Stimulated activated CD8-positive, alpha-beta memory T cell treated with anti-CD3 and anti-CD28 coated beads, Interleukin-7, amount 100 ng/mL, for 4 hours (primary cell): ENCODE results near the gene HIVEP1.

Source experiments
- DNase-seq, 2 donors: peaks; one replicate each; pipeline ENCODE4 v3.0.0-alpha.2; 2020; ENCODE audit warnings: low read depth in 2 of 2

The HIVEP1 gene

DNA sequence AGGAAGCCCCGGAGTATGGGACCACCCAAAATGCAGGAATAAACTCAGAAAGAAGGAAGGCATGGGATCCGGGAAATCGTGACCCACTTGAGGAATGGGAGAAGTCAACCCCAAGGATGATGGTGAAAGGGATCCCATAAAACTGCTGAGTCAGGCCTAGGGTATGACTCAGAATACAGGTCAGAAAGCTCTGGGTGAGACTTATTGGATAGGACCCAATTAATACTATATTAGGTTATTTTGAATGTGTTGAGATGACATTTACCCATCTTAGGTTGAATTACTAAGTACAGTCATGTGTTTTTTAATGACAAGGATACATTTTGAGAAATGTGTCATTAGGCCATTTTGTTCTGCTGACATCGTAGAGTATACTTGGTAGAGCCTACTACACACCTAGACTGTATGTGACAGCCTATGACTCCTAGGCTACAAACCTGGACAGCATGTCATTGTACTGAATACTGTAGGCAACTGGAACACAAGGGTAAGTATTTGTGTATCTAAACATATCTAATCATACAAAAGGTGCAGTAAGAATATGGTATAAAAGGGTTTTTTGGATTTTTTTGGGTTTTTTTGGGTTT lies 17.1 kb upstream of the HIVEP1 start:
- DNase-seq: no peak

DNA sequence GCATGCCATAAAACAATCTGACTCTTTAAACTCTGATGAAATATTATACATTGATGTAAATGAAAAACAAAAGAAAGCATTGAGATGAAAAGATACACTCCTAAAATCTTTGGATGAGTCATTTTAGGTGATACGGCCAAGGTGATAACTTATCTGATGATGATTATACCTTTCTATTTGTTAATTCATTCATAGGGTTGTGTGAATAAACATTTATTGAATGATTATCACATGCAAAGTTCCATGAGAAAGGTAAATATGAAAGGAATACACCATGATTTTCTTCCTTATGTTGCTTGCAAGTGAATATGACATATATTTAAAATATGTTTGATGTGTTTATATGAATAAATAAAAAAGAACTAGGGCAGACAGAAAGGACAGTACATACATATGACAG lies 15.4 kb upstream of the HIVEP1 start:
- no peak for DNase-seq

DNA sequence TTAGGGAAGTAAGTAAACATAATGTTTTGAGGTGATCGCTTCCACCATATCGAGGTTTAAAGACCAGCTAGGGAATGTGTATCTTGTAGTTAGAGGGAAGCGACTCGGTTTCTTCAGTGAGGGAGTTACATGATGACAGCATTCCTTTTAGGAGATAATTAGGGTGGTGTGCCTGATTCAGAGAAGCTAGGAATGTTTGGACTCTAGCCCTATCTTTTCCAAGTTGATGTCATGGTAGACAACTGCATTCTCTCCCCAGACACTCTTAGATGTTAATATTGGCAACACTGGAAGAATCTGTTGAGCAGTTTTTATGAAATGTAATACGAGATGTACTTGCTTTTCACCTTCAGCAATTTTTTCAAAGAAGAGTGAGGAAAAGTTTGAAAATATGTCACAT lies 12.9 kb upstream of the HIVEP1 start:
- DNase-seq: no peak

DNA sequence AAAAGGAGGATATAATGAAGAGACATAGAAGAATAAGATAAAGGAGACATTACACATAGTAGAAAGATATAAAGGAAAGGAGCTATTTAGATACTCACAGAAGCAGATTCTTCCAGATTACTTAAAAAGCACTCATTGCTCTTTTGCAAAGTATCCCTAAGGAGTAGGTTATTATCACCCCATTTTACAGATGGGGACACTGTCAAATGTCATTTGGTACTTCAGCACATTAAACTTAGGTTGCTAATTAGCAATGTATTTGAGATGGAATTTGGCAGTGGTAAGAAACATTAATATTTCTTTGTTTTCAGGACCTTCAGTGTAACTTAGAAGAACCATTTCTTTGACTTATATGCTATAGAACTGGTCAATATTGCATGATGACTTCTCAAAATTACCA lies 11.9 kb upstream of the HIVEP1 start:
- DNase-seq: no peak

DNA sequence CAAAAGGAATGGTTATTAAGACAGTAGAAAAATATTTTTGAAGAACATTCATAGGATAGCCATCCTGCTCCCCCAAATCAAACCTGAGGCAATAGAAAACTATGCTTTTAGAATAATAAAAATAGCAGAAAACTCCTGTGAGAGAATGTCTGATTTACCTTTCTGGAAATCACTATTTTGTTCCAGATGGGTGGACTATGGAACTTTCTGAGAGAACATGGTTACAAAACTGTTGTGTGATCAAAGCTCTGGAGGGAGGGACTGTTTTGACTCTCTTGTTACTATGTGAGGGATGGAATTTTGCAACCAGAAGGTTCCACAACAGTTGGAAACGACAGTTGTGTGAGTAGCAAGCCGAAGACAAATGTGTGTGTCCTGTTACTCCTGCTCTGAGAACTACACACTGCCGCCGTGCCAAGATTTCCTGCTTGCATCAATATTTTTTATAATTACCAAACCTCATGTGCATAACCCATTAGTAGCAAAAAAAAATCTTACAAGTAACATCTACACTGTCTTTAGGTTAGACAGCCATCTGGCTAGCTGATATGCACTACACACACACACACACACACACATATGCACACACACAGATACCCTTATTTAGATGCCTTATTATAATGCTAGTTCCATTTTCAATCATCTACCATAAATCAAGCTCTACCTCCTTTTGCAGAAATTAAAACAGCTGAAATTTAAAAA lies 11.0 kb upstream of the HIVEP1 start:
- DNase-seq: no peak

DNA sequence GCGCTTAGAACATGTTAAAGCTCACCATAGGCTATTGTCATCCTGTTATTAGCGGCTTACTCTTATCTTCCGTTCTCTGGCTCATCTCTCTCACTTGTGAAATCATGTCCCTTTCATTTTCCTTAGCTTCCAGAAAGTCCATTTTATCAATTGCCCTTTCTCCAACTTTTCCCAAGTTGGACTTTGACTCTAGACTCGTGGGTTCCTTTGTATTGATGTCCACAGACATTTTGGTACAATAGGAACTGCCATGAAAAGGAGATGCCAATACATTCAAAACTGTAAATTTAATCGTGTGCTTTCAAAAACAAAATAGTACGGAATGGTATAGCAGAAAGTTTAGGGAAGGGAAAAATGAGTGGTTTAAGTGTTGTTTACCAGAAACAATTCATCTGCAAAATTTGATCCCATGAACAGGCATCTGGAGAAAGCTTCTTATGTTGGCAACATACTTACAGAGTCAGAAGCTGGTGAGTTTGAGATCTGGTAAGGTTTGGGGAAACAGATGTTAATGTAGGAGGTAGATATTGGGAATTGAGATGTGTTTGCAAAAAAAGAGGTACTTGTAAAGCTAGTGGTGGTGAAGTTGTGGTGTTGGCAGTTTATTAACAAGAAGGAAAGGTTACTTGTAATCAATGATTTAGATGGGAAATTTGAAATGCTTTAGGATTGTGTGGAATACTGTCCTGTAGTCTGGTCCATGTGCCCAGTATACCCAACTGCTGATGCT lies 10.2 kb upstream of the HIVEP1 start:
- DNase-seq: no peak

DNA sequence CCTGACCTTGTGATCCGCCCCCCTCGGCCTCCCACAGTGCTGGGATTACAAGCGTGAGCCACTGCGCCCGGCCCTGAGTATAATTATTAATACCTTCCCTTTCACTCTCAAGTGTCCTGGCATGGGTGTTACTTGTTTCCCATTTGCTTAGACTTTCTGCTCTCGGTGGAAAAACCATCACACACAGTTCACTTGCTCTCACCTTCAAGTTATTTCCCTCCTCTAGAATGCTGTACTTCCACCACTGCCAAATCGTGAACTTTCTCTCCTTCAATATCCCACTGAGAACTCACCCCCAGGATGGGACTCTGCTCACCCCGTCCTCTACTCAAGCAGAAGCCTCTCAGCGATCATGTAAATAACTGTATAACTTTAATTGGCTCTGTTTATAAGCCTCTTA lies 4.6 kb upstream of the HIVEP1 start:
- no peak for DNase-seq

DNA sequence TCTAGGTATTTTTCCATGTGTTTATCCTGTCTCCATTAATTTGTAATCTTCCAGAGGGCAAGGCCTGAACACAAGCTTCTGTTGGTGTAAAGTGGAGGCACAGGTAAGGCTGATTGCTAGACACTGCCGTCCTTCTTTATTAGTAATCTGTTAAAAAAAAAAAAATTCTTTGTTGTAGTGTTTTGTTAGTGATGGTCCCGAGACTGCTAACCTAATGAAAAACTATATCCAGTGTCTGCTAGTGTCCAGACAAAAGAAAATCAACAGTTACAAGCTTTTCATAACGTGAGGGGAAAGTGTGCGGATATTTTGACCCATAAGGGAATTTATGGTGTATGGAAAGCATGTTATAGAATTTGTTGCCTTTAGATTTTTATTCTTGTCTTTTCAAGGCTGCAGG lies 4.2 kb upstream of the HIVEP1 start:
- DNase-seq: no peak

DNA sequence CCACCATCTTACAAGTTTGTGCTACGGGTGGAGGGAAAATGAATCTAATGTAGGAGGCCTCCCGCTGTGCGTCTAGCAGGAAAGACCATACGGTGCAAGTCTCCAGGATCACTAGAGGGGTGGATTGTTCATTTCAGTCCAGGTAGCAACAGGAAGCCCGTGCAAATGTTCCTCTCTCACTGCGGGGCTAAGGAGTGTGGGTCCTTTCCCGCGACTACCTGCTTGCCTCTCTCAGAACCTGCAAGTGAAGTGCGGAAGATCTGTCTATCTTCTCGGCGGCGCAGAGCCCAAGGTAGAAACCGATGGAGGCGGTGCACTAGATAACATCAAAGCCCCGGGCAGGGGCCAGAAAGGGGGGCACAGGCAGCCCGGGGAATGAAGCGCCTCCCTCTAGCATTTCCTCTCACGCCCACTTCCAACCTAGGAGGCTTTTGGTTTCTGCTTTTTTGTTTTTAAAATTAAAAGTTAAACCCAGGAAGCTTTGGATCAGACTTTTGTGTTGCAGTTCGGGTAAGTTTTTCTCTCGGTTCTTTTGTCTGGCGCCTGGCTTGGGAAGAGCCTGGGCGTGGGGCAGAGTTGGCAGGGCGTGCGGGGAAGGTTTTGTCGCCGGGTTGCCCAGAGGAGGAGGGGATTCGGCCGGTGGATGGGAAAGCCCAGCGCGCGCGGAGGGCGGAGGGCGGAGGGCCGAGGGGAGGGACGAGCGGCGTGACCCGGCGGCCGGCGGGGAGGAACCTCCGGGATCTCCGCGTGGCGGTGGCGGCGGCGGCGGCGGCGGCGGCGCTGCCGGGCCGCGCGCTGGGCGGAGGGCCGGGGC lies 3.5 kb upstream of the HIVEP1 start:
- DNase-seq: peak; percentile 76 to 77

DNA sequence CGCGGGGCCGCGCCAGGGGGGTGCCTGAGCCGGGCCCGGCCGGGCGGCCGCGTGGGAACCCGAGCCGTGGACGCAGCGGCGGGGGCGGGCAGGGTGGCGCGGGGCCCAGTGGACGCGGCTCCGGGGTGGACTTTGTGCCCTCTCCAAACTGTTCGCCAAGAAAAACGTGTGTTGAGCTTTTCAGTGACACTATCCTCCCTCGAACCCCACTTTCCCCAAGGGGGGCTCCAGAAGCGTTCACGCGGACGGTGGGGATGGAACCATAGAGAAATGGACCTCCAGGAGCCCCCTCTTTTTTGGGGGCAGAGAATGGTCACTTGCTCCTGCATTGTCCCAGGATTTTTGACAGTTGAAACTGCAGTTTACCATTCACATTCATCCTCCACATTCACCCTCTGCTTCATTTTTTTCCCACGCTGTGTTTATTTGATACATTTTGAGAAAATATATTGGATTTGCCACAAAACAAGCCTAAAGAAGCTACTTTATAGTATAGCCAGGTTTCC lies 2.9 kb upstream of the HIVEP1 start:
- DNase-seq: no peak

DNA sequence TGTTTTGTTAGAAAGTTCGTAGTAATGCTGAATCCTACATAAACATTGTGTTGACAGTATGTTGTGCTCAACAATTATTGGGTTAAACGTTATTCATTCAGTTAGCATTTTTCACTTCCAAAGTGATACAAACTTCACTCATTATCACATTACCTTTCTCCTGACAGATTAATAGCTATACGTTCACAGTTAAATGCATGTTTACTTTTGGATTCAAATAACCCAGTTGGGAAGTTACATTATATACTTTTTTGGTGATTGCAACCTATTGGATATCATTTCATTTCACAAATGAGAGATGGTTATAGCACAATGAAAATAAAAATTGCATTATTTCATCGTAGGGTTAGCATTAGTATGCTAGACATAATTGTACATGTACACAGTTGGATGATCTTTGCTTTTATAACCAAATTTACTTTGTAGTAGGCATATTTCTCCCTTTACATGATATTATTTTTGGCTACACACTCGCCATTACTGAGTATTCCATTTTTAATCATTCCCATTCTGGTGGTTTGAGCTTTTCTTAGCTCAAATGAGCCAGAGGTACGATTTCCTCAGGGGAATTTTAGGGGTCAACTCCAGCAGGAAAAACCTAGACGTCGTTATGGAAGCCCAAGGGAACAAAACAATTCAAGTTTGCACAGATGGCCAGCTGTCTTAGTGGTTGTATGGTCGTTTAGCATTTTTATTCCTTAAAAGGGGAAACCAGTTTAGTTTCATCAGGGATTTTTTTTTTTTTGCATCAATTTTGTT lies 2.1 kb upstream of the HIVEP1 start:
- DNase-seq: no peak

DNA sequence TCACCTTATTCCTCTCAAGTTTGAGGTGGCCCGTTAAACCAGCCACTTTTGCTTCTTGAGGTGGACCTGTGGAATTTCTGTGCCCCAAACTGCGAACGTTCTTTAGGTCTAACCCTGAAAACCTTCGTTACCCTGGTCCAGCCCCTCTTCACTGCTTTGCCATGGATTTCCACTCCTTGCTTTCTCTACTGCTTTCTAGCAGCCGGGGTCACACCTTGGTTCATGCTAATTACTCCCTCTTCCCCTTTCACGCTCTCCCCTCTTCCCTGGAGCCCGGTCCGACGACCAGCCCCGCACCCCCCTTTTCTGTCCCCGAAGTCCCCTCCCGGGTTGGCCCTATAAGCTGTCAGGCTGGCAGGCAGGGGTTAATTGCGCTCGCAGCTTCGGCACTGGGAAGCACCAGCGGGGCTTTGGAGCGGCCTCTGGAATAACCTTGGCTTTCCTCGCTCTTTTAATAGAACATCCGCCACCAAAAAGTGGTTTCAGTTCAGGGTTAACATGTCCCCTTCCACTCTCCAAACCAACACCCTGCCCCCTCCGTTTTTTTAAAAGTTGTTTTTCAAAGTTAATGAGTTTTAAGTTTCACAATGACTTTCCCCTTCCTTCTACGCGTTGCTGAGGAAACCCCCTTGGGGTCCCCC lies 1.4 kb upstream of the HIVEP1 start:
- peak in 1 of 2 donors; percentile 27 for DNase-seq

DNA sequence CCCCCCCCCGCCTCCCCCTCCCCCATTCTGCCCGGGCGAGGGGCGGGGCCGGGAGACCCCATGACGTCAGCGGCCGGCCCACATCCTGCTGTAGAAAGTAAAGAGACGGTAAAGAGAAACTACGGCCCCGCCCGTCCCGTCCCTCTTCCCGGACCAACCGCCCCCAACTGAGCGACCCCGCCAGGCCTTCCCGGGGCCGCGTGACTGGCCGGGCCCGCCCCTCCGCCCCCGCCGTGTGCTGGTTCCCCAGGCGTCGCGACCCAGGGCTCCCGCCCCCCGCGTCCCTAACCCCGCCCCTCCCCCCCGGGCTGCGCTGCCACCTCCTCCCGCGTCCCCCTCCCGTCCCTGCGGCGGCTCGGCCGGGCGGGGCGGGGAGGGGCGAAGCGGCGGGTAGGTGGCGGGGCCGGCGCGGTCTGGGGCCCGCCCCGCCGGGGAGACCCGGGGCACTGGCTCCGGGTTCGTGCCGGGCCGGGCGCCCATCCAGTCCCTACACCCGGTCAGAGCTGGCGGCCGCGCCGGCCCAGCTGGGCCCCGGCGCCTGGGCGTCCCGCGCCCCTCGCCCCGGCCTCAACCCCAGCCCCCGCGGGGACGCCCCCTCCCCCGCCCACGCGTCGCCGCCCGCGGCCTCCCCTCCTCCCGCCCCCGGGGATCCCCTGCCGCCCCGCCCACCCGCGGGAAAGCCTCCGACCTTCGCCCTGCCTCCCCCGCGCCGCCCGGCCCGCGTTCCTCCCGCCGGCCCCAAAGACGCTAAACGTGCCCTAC lies 655 bp upstream of the HIVEP1 start:
- peak; percentile 94 to 97 for DNase-seq

DNA sequence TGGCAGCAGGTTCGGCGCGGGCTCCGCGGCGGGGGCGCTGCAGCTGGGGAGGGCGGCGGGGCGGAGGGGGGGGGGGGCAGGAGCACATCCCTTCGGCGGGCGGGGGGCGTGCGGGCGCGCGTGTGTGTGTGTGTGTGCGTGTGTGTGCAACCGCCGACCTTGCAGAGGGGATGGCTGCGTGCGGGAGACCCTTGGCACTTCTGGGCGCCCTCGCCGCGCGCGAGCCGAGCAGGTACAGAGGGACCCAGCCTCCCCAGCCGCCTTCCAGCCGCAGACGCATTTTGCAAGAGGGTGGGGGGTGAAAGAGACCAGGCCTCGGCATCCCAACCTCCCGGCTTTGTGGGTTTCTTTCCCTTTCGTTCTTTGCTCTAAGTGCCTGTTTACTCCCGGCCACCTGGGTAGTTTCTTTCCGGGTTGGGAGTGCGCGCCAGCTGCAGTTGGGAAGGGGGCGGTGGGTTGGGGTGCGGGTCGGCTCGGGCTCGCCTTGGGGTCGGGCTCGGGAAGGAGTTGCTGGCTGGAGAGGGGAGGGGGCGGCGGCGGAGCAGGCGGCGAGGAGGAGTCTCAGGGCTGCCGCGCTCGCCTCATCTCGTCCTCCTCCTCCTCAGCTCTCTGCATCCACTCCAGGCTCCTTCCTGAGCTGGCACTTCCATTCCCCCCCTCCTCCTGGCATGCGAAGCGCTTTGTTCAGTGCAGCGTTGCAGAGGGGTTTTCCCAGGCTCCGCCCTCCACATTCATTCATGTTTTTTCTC lies 620 bp downstream of the HIVEP1 start:
- peak; percentile 56 to 61 for DNase-seq

DNA sequence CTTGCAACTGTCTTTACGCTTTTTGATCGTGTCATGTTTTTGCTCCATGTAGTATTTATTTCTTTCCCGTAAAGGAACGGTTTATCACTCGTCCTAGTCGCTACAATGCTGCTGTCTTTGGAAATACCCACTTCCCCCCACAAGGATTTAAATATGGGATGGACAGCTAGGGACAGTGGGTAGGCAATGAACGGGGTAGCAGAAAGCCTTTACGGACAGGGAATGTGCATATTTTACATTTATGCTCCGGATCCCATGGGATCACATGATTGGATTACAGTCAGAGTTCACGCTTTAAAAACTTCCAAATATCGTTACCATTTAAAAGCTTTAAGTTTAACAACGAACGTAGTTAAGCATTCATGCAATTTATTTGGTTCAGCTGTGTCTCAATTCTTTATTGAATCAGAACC lies 1.2 kb downstream of the HIVEP1 start:
- DNase-seq: no peak

DNA sequence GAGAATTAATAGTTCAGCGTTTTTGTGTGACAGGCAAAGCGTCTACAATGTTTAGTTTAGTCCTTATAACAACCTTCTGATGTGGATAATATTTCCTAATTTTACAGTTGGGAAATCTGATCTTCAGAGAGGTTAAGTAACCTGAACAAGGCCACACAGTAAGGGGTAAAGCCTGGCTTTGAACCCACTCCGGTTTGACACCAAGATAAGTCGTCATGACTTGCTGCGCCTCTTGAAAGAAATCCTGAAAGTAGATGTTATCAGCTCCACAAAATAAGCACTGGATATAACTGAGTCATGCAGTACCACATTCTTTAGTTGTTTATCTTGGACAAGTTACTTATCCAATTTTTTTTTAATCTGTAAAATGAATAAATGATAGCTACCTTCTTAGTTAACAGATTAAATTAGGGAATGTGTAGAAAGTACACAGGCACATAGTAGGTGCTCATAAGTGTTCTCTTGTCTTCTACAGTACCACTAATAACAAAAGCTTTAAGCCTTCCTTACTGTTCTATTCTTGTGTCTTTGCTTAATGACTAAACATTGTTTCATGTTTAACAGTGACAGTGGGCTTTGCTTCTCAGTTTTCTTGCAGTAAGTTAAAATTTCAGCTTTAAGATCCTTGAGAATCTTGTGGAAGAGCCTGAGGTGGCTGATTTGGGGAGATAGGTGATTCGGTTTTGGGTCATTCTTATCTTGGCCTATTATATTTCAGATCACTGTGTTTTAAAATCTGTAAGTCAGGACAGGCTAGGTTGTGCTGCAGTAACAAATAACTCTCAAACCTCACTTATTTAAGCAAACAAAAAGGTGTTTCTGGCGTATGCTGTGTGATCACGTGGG lies 2.1 kb downstream of the HIVEP1 start:
- no peak for DNase-seq

DNA sequence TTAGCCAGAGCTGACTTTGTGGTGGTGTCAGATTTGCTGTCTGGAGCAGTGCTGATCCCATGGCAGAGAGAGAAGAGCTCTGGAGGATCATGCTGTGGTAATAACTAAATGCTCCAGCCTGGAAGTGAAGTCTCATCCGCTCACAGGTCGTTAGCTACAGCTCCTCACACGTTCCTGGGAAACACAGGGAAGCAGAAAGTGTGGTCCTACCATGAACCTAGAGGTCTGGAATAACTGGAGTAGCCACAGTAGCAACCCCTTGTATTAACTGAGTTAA lies 2.7 kb downstream of the HIVEP1 start:
- DNase-seq: no peak

DNA sequence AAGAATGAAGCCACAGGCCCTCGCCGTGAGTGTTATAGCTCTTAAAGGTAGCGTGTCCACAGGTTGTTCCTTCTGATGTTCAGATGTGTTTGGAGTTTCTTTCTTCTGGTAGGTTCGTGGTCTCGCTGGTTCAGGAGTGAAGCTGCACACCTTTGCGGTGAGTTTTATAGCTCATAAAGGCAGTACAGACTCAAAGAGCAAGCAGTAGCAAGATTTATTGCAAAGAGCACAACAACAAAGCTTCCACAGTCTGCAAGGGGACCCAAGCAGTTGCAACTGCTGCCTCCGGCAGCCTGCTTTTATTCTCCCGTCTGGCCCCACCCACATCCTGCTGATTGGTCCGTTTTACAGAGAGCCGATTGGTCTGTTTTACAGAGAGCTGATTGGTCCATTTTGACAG lies 5.2 kb downstream of the HIVEP1 start:
- DNase-seq: no peak
